ENCODE data around the gene TIMM9.

Gene TIMM9

GRCh38 chr14:58398495-58398894 lies 28.8 kb downstream of the TIMM9 start:
- Histone ChIP-seq H3K36me3 (ENCODE audit: insufficient read depth, insufficient read length, low read length) (no peaks in the 10 kb centered on the region), H3K9me3 (ENCODE audit: insufficient read depth, low read length) (no peaks in the 10 kb centered on the region), H3K9ac (ENCODE audit: insufficient read length, low read depth) (no peak overlapping the region), H3K27me3 (ENCODE audit: insufficient read depth, insufficient read length) (peaks cover 12% of the 10 kb centered on the region), H3K4me3 (ENCODE audit: insufficient read length, low read depth) (no peak overlapping the region), H3K4me1 (ENCODE audit: insufficient read depth, insufficient read length) (peaks cover 2% of the 10 kb centered on the region)
- DNase-seq (ENCODE audit: low read depth, low spot score): no peak
- TF ChIP-seq ZNF274 (IDR thresholded peaks at IDR 0.05; ENCODE audit: low read depth, low read length): no peak
- TF ChIP-seq YY1 (IDR thresholded peaks at IDR 0.05; ENCODE audit: insufficient read depth, insufficient read length): no peak
- TF ChIP-seq SUZ12 (IDR thresholded peaks at IDR 0.05; ENCODE audit: extremely low read depth, insufficient read depth, insufficient read length): no peak

GRCh38 chr14:58397156-58397555 lies 30.2 kb downstream of the TIMM9 start:
- peaks cover 12% of the 10 kb centered on the region for H3K27me3 ChIP-seq (ENCODE audit: insufficient read depth, insufficient read length)
- H3K4me3 ChIP-seq (ENCODE audit: insufficient read length, low read depth): no peak overlapping the region
- TF ChIP-seq YY1 (IDR thresholded peaks at IDR 0.05; ENCODE audit: insufficient read depth, insufficient read length): no peak
- TF ChIP-seq ZNF274 (IDR thresholded peaks at IDR 0.05; ENCODE audit: low read depth, low read length): no peak
- no peak for TF ChIP-seq SUZ12 (IDR thresholded peaks at IDR 0.05; ENCODE audit: extremely low read depth, insufficient read depth, insufficient read length)
- H3K9ac ChIP-seq (ENCODE audit: insufficient read length, low read depth): no peak overlapping the region
- no peak for DNase-seq (ENCODE audit: low read depth, low spot score)
- H3K36me3 ChIP-seq (ENCODE audit: insufficient read depth, insufficient read length, low read length): no peaks in the 10 kb centered on the region
- H3K9me3 ChIP-seq (ENCODE audit: insufficient read depth, low read length): no peaks in the 10 kb centered on the region
- H3K4me1 ChIP-seq (ENCODE audit: insufficient read depth, insufficient read length): peaks cover 2% of the 10 kb centered on the region

- no peak for TF ChIP-seq ZNF274 (IDR thresholded peaks at IDR 0.05; ENCODE audit: low read depth, low read length)
- no peak for TF ChIP-seq SUZ12 (IDR thresholded peaks at IDR 0.05; ENCODE audit: extremely low read depth, insufficient read depth, insufficient read length)
- TF ChIP-seq YY1 (IDR thresholded peaks at IDR 0.05; ENCODE audit: insufficient read depth, insufficient read length): no peak
- Histone ChIP-seq H3K4me3 (ENCODE audit: insufficient read length, low read depth) (peak within 1 kb of the TSS; percentile 51), H3K27me3 (ENCODE audit: insufficient read depth, insufficient read length) (peaks cover 12% of the 10 kb centered on the region), H3K4me1 (ENCODE audit: insufficient read depth, insufficient read length) (peaks cover 2% of the 10 kb centered on the region), H3K36me3 (ENCODE audit: insufficient read depth, insufficient read length, low read length) (no peaks in the 10 kb centered on the region), H3K9me3 (ENCODE audit: insufficient read depth, low read length) (no peaks in the 10 kb centered on the region), H3K9ac (ENCODE audit: insufficient read length, low read depth) (peak within 1 kb of the TSS; percentile 79)
- DNase-seq (ENCODE audit: low read depth, low spot score): peak; percentile 52
These were observed 31.2 kb downstream of the TIMM9 start, which contains the start of gene TOMM20L for GRCh38 chr14:58395812-58396788. TOMM20L (plus strand) TSS chr14:58395930; CDS start chr14:58395958, 28 bp downstream.

GRCh38 chr14:58395562-58395811 lies 31.8 kb downstream of the TIMM9 start:
- Histone ChIP-seq H3K4me3 (ENCODE audit: insufficient read length, low read depth) (peak overlapping the region; percentile 51), H3K27me3 (ENCODE audit: insufficient read depth, insufficient read length) (peaks cover 12% of the 10 kb centered on the region), H3K9ac (ENCODE audit: insufficient read length, low read depth) (peak overlapping the region; percentile 79), H3K9me3 (ENCODE audit: insufficient read depth, low read length) (no peaks in the 10 kb centered on the region), H3K4me1 (ENCODE audit: insufficient read depth, insufficient read length) (peaks cover 2% of the 10 kb centered on the region), H3K36me3 (ENCODE audit: insufficient read depth, insufficient read length, low read length) (no peaks in the 10 kb centered on the region)
- TF ChIP-seq SUZ12 (IDR thresholded peaks at IDR 0.05; ENCODE audit: extremely low read depth, insufficient read depth, insufficient read length) (no peak), YY1 (IDR thresholded peaks at IDR 0.05; ENCODE audit: insufficient read depth, insufficient read length) (no peak), ZNF274 (IDR thresholded peaks at IDR 0.05; ENCODE audit: low read depth, low read length) (no peak)
- DNase-seq (ENCODE audit: low read depth, low spot score): no peak

- Histone ChIP-seq H3K4me3 (ENCODE audit: insufficient read length, low read depth) (no peak overlapping the region), H3K36me3 (ENCODE audit: insufficient read depth, insufficient read length, low read length) (no peaks in the 10 kb centered on the region), H3K27me3 (ENCODE audit: insufficient read depth, insufficient read length) (peaks cover 6% of the 10 kb centered on the region), H3K4me1 (ENCODE audit: insufficient read depth, insufficient read length) (no peaks in the 10 kb centered on the region), H3K9ac (ENCODE audit: insufficient read length, low read depth) (no peak overlapping the region), H3K9me3 (ENCODE audit: insufficient read depth, low read length) (no peaks in the 10 kb centered on the region)
- DNase-seq (ENCODE audit: low read depth, low spot score): no peak
- TF ChIP-seq ZNF274 (IDR thresholded peaks at IDR 0.05; ENCODE audit: low read depth, low read length): no peak
- TF ChIP-seq SUZ12 (IDR thresholded peaks at IDR 0.05; ENCODE audit: extremely low read depth, insufficient read depth, insufficient read length): no peak
- TF ChIP-seq YY1 (IDR thresholded peaks at IDR 0.05; ENCODE audit: insufficient read depth, insufficient read length): no peak
These were observed 36.5 kb downstream of the TIMM9 start for GRCh38 chr14:58390830-58391229.

GRCh38 chr14:58376791-58377190 lies 50.5 kb downstream of the TIMM9 start:
- no peak for TF ChIP-seq YY1 (IDR thresholded peaks at IDR 0.05; ENCODE audit: insufficient read depth, insufficient read length)
- no peak for TF ChIP-seq SUZ12 (IDR thresholded peaks at IDR 0.05; ENCODE audit: extremely low read depth, insufficient read depth, insufficient read length)
- TF ChIP-seq ZNF274 (IDR thresholded peaks at IDR 0.05; ENCODE audit: low read depth, low read length): no peak
- Histone ChIP-seq H3K4me1 (ENCODE audit: insufficient read depth, insufficient read length) (no peaks in the 10 kb centered on the region), H3K4me3 (ENCODE audit: insufficient read length, low read depth) (no peak overlapping the region), H3K9me3 (ENCODE audit: insufficient read depth, low read length) (no peaks in the 10 kb centered on the region), H3K27me3 (ENCODE audit: insufficient read depth, insufficient read length) (no peaks in the 10 kb centered on the region), H3K36me3 (ENCODE audit: insufficient read depth, insufficient read length, low read length) (peaks cover 9% of the 10 kb centered on the region), H3K9ac (ENCODE audit: insufficient read length, low read depth) (no peak overlapping the region)
- no peak for DNase-seq (ENCODE audit: low read depth, low spot score)

- Histone ChIP-seq H3K4me1 (ENCODE audit: insufficient read depth, insufficient read length) (no peaks in the 10 kb centered on the region), H3K36me3 (ENCODE audit: insufficient read depth, insufficient read length, low read length) (peaks cover 30% of the 10 kb centered on the region), H3K4me3 (ENCODE audit: insufficient read length, low read depth) (no peak overlapping the region), H3K9me3 (ENCODE audit: insufficient read depth, low read length) (no peaks in the 10 kb centered on the region), H3K9ac (ENCODE audit: insufficient read length, low read depth) (no peak overlapping the region), H3K27me3 (ENCODE audit: insufficient read depth, insufficient read length) (no peaks in the 10 kb centered on the region)
- no peak for DNase-seq (ENCODE audit: low read depth, low spot score)
- TF ChIP-seq YY1 (IDR thresholded peaks at IDR 0.05; ENCODE audit: insufficient read depth, insufficient read length) (no peak), ZNF274 (IDR thresholded peaks at IDR 0.05; ENCODE audit: low read depth, low read length) (no peak), SUZ12 (IDR thresholded peaks at IDR 0.05; ENCODE audit: extremely low read depth, insufficient read depth, insufficient read length) (no peak)
These were observed 58.4 kb downstream of the TIMM9 start for GRCh38 chr14:58368956-58369355.
